ENCODE results near the gene SDR39U1.

GRCh38 chr14:24437736-24438067 lies 4.9 kb downstream of the SDR39U1 start:
- no peak for TF ChIP-seq SIN3A (IDR thresholded peaks at IDR 0.05; ENCODE audit: low read depth)
- no peak for TF ChIP-seq CTCF (IDR thresholded peaks at IDR 0.05 in 2 of 3, conservative IDR thresholded peaks at IDR 0.05 in 1 of 3; ENCODE audit: borderline replicate concordance in 1 of 3, insufficient read depth in 1 of 3, low read depth in 2 of 3, low read length in 2 of 3)
- no peak for TF ChIP-seq POLR2AphosphoS5 (IDR thresholded peaks at IDR 0.05; ENCODE audit: low read depth, low read length)
- no peak for TF ChIP-seq POLR2A (IDR thresholded peaks at IDR 0.05; ENCODE audit: borderline replicate concordance, extremely low read depth, insufficient read depth, insufficient read length)
- TF ChIP-seq EZH2 (IDR thresholded peaks at IDR 0.05): no peak
- no peak for TF ChIP-seq TCF7L2 (IDR thresholded peaks at IDR 0.05; ENCODE audit: borderline replicate concordance, extremely low read depth, insufficient read depth, insufficient read length)
- TF ChIP-seq ATF3 (IDR thresholded peaks at IDR 0.05): no peak
- TF ChIP-seq RAD21 (IDR thresholded peaks at IDR 0.05; ENCODE audit: low read depth): no peak
- no peak for TF ChIP-seq ZBTB33 (IDR thresholded peaks at IDR 0.05; ENCODE audit: extremely low read depth, insufficient replicate concordance, low read length)
- TF ChIP-seq CEBPB (IDR thresholded peaks at IDR 0.05; ENCODE audit: low read depth): no peak
- no peak for TF ChIP-seq MAX (IDR thresholded peaks at IDR 0.05)
- no peak for TF ChIP-seq SP1 (IDR thresholded peaks at IDR 0.05; ENCODE audit: low read depth)
- TF ChIP-seq EZH2phosphoT487 (IDR thresholded peaks at IDR 0.05; ENCODE audit: borderline replicate concordance): no peak
